Adrenal gland (tissue), 5 donors: ENCODE measurements around the gene PDE7B.

Experiments used
- POLR2A ChIP-seq, 2 donors: fragments of 450-650 bp; IDR thresholded peaks; one replicate each; pipeline ENCODE4 v1.6.1; 2017; ENCODE audit warnings: antibody characterized with exemption in 2 of 2, mild to moderate bottlenecking in 2 of 2, moderate library complexity in 1 of 2
- TF ChIP-seq, protein P1 (sequence below), 6 experiments: fragments of 450-650 bp in 4 of 6; fragments of 200-600 bp in 2 of 6; sonication (generic) in 1 of 6; IDR thresholded peaks; 1 replicate in 5 of 6; 2 replicates in 1 of 6; pipeline versions ENCODE4 v1.5.1 to v1.8.0; 2016 to 2021; ENCODE audit warnings: antibody characterized with exemption in 6 of 6, mild to moderate bottlenecking in 2 of 6, moderate library complexity in 1 of 6
- donor health status: DM: no; HTN: no; CAD: no.

DNA sequence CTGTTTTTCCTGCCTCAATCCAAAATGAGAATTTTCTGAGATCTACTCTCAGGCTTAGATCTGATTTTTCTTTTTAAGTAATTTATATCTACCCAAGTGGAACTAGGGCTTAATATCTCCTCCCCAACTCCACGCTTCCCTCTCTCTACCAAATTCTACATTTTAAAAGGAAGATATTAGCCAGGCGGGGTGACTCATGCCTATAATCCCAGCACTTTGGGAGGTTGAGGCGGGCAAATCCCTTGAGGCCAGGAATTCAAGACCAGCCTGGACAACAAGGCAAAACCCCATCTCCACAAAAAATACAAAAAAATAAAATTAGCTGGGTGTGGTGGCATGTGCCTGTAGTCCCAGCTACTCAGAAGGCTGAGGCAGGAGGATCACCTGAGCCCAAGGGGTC is 337.6 kb downstream of the PDE7B start:
- TF ChIP-seq POLR2A (IDR thresholded peaks at IDR 0.05), result no peak
- TF ChIP-seq, protein P1, sequence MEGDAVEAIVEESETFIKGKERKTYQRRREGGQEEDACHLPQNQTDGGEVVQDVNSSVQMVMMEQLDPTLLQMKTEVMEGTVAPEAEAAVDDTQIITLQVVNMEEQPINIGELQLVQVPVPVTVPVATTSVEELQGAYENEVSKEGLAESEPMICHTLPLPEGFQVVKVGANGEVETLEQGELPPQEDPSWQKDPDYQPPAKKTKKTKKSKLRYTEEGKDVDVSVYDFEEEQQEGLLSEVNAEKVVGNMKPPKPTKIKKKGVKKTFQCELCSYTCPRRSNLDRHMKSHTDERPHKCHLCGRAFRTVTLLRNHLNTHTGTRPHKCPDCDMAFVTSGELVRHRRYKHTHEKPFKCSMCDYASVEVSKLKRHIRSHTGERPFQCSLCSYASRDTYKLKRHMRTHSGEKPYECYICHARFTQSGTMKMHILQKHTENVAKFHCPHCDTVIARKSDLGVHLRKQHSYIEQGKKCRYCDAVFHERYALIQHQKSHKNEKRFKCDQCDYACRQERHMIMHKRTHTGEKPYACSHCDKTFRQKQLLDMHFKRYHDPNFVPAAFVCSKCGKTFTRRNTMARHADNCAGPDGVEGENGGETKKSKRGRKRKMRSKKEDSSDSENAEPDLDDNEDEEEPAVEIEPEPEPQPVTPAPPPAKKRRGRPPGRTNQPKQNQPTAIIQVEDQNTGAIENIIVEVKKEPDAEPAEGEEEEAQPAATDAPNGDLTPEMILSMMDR (IDR thresholded peaks at IDR 0.05), result no peak
